HEK293 (cell line): ENCODE data around the gene PCSK6.
A peak's percentile ranks its signal among the peaks of the same experiment; 100 is the strongest.

ENCODE experiments used
- AEBP2 ChIP-seq: fragments of 450-650 bp; formaldehyde crosslinking; IDR thresholded peaks from 2 replicates; pipeline ENCODE4 v1.5.1; 2016; ENCODE audit warnings: missing biosample characterization, missing genetic modification characterization, borderline replicate concordance
- GLIS1 ChIP-seq: fragments of 450-650 bp; formaldehyde crosslinking; IDR thresholded peaks from 2 replicates; pipeline ENCODE4 v1.5.1; 2016; ENCODE audit warnings: missing biosample characterization, missing genetic modification characterization
- HIC1 ChIP-seq: fragments of 450-650 bp; formaldehyde crosslinking; IDR thresholded peaks from 2 replicates; pipeline ENCODE4 v1.5.1; 2016; ENCODE audit warnings: missing biosample characterization, missing genetic modification characterization
- KLF16 ChIP-seq: fragments of 450-650 bp; formaldehyde crosslinking; IDR thresholded peaks from 2 replicates; pipeline ENCODE4 v1.5.1; 2017; ENCODE audit warnings: missing biosample characterization, missing genetic modification characterization
- PBX3 ChIP-seq: sonication (generic); formaldehyde crosslinking; IDR thresholded peaks from 2 replicates; pipeline ENCODE4 v1.8.1; 2022; ENCODE audit warnings: mild to moderate bottlenecking, moderate library complexity, missing genetic modification reagents
- PRDM4 ChIP-seq: fragments of 450-650 bp; formaldehyde crosslinking; IDR thresholded peaks from 2 replicates; pipeline ENCODE4 v1.5.1; 2017; ENCODE audit warnings: missing biosample characterization, missing genetic modification characterization
- TRIM28 ChIP-seq: IDR thresholded peaks from 2 replicates; pipeline ENCODE4 v1.6.1; 2011; ENCODE audit warnings: low read length, control low read depth, borderline replicate concordance
- ZFP41 ChIP-seq: fragments of 450-650 bp; formaldehyde crosslinking; IDR thresholded peaks from 2 replicates; pipeline ENCODE4 v1.5.1; 2016; ENCODE audit warnings: missing biosample characterization, missing genetic modification characterization, borderline replicate concordance
- ZNF148 ChIP-seq: fragments of 450-650 bp; formaldehyde crosslinking; IDR thresholded peaks from 2 replicates; pipeline ENCODE4 v1.5.0; 2017; ENCODE audit warnings: missing biosample characterization, missing genetic modification characterization, borderline replicate concordance
- ZNF16 ChIP-seq: fragments of 450-650 bp; formaldehyde crosslinking; IDR thresholded peaks from 2 replicates; pipeline ENCODE4 v1.5.1; 2016; ENCODE audit warnings: low read depth, missing biosample characterization, missing genetic modification characterization
- ZNF175 ChIP-seq: fragments of 450-650 bp; formaldehyde crosslinking; IDR thresholded peaks from 2 replicates; pipeline ENCODE4 v1.5.1; 2016; ENCODE audit warnings: missing biosample characterization, missing genetic modification characterization
- ZNF18 ChIP-seq: fragments of 450-650 bp; formaldehyde crosslinking; IDR thresholded peaks from 2 replicates; pipeline ENCODE4 v1.5.1; 2016; ENCODE audit warnings: missing biosample characterization, missing genetic modification characterization
- ZNF214 ChIP-seq: fragments of 450-650 bp; formaldehyde crosslinking; IDR thresholded peaks from 2 replicates; pipeline ENCODE4 v1.5.1; 2017; ENCODE audit warnings: missing biosample characterization, mild to moderate bottlenecking, missing genetic modification characterization, borderline replicate concordance
- ZNF223 ChIP-seq: fragments of 450-650 bp; formaldehyde crosslinking; IDR thresholded peaks from 2 replicates; pipeline ENCODE4 v1.5.1; 2016; ENCODE audit warnings: missing biosample characterization, missing genetic modification characterization
- ZNF311 ChIP-seq: fragments of 450-650 bp; formaldehyde crosslinking; IDR thresholded peaks from 2 replicates; pipeline ENCODE4 v1.5.1; 2017; ENCODE audit warnings: missing biosample characterization, missing genetic modification characterization, borderline replicate concordance
- ZNF350 ChIP-seq: fragments of 450-650 bp; formaldehyde crosslinking; IDR thresholded peaks from 2 replicates; pipeline ENCODE4 v1.5.0; 2017; ENCODE audit warnings: missing biosample characterization, mild to moderate bottlenecking, missing genetic modification characterization
- ZNF449 ChIP-seq: fragments of 450-650 bp; formaldehyde crosslinking; IDR thresholded peaks from 2 replicates; pipeline ENCODE4 v1.5.1; 2017; ENCODE audit warnings: missing biosample characterization, mild to moderate bottlenecking, missing genetic modification characterization, moderate library complexity
- ZNF544 ChIP-seq: fragments of 450-650 bp; formaldehyde crosslinking; IDR thresholded peaks from 2 replicates; pipeline ENCODE4 v1.5.0; 2017; ENCODE audit warnings: missing biosample characterization, missing genetic modification characterization
- ZNF561 ChIP-seq: fragments of 450-650 bp; IDR thresholded peaks from 2 replicates; pipeline ENCODE4 v1.5.1; 2018; ENCODE audit warnings: missing biosample characterization, missing genetic modification characterization, borderline replicate concordance
- ZNF600 ChIP-seq: fragments of 450-650 bp; formaldehyde crosslinking; IDR thresholded peaks from 2 replicates; pipeline ENCODE4 v1.5.1; 2016; ENCODE audit warnings: missing biosample characterization, missing genetic modification characterization
- ZNF639 ChIP-seq: fragments of 450-650 bp; formaldehyde crosslinking; IDR thresholded peaks from 2 replicates; pipeline ENCODE4 v1.5.1; 2016; ENCODE audit warnings: missing biosample characterization, missing genetic modification characterization
- ZNF670 ChIP-seq: fragments of 450-650 bp; formaldehyde crosslinking; IDR thresholded peaks from 2 replicates; pipeline ENCODE4 v1.5.1; 2016; ENCODE audit warnings: missing biosample characterization, missing genetic modification characterization, low read depth
- ZNF768 ChIP-seq: fragments of 450-650 bp; formaldehyde crosslinking; IDR thresholded peaks from 2 replicates; pipeline ENCODE4 v1.5.1; 2018; ENCODE audit warnings: missing biosample characterization, mild to moderate bottlenecking, missing genetic modification characterization
- ZNF837 ChIP-seq: fragments of 450-650 bp; formaldehyde crosslinking; IDR thresholded peaks from 2 replicates; pipeline ENCODE4 v1.5.1; 2016; ENCODE audit warnings: missing biosample characterization, missing genetic modification characterization
- ZSCAN16 ChIP-seq: fragments of 450-650 bp; formaldehyde crosslinking; IDR thresholded peaks from 2 replicates; pipeline ENCODE4 v1.5.1; 2016; ENCODE audit warnings: missing biosample characterization, missing genetic modification characterization

The PCSK6 gene

GRCh38 chr15:101372149-101372577 lies 117.3 kb downstream of the PCSK6 start (continued):
- TF ChIP-seq ZNF837 (tag by site-specific recombination) (no peak), ZNF670 (no peak), ZNF544 (tag by site-specific recombination) (no peak), GLIS1 (tag by site-specific recombination) (peak; percentile 72), ZNF561 (0 out of 2 replicates have a peak, but pooled peaks have one; percentile 55), ZNF449 (tag by site-specific recombination) (no peak), ZNF768 (tag by site-specific recombination) (no peak), ZNF16 (no peak), HIC1 (tag by site-specific recombination) (0 out of 2 replicates have a peak, but pooled peaks have one; percentile 26), ZNF350 (tag by site-specific recombination) (no peak), ZNF148 (tag by site-specific recombination) (no peak), PBX3 (CRISPR knock-in tag) (no peak), ZNF639 (peak; percentile 78; the same call in 1 of the 2 replicates), ZNF600 (peak; percentile 86; the same call in 1 of the 2 replicates), ZNF175 (tag by site-specific recombination) (no peak), AEBP2 (tag by site-specific recombination) (no peak), ZNF18 (no peak), KLF16 (no peak), ZNF214 (tag by site-specific recombination) (no peak), ZFP41 (no peak), ZNF311 (no peak), ZNF223 (tag by site-specific recombination) (no peak), ZSCAN16 (tag by site-specific recombination) (peak; percentile 27; the same call in 1 of the 2 replicates), TRIM28 (0 out of 2 replicates have a peak, but pooled peaks have one; percentile 7), PRDM4 (tag by site-specific recombination) (no peak; the same call in 1 of the 2 replicates)
